Measurements from ENCODE around the gene GINS2. TPM values are rescaled to one million over a fixed set of nuclear protein-coding genes. Genes with fewer than 3 reads are reported as not detected.

Gene GINS2
- total and polyA plus RNA-seq, 2 of the 4 experiments (the other 2 are of a cell fraction) = 12.0 to 13.4 TPM

DNA sequence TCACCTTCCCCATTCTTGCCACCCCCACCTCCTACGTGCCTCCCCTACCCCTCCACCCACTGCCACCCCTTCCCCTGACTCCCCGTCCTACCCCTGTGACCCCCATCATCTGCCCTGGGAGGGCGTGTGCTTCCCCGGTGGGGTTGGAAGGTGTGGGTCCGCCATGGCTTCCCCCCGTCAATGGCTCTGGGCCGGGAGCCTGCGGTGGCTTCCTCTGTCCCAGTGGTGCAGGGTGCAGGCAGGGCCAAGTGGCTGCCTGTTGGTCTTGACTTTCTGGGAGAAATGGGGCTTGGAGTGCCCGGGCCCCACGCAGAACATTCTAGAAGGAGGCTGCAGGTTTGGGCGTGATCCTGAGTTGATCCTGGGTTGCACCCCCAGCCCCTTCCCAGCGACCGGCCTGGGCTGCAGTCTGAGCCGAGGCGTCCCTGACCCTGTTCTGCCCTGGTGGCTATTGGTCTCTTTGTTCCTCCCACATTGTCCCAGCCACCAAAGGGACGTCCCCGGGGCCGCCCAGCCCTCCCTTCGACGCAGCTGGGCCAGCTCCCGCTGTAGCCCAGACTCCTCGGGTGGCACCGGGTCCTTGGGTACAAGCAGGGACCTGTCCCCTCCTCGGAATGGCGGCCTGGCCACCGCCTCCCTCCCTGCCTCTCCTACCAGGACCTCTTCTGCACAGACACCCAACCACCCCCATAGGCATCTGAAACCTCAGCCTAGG lies 49.9 kb downstream of the GINS2 start:
- H3K27ac ChIP-seq (ENCODE audit: insufficient read depth, low read length) = no peak overlapping the region
- H4K8ac ChIP-seq (ENCODE audit: low read depth in 2 of 2, low read length in 2 of 2) = no peak overlapping the region
- no peak overlapping the region for H4K5ac ChIP-seq (ENCODE audit: low read depth, low read length)
- H3K23ac ChIP-seq (ENCODE audit: low read depth, low read length) = no peak overlapping the region
- dilution Hi-C loops (cut with HindIII; ENCODE audit: low sequenced_read_pairs, unreplicated experiment) = no loop called here
- in situ Hi-C loops (cut with MboI; ENCODE audit: low sequenced_read_pairs) = no loop called here
- H2BK120ac ChIP-seq (ENCODE audit: low read depth, low read length) = no peak overlapping the region
- H3K18ac ChIP-seq (ENCODE audit: low read depth, low read length) = no peak overlapping the region
- H3K4me2 ChIP-seq (ENCODE audit: low read depth, low read length) = no peak overlapping the region
- no peak overlapping the region for H2AK9ac ChIP-seq (replicated peaks; ENCODE audit: low read depth, low read length, poor library complexity)
- no peak overlapping the region for H2AFZ ChIP-seq (replicated peaks; ENCODE audit: low read length, poor library complexity)
- CTCF ChIA-PET = no interaction called here
- H2AK5ac ChIP-seq (ENCODE audit: low read depth, low read length) = no peak overlapping the region
- POLR2A ChIA-PET (ENCODE audit: unreplicated experiment) = no interaction called here
- no peak overlapping the region for H3K9ac ChIP-seq (ENCODE audit: low read depth, low read length)
- peaks cover 12 to 35% of the 10 kb centered on the region in 2 experiments; a peak in 3 of 4 replicates for H3K79me1 ChIP-seq (ENCODE audit: low read depth in 1 of 2, low read length in 2 of 2)
- no peak for DNase-seq
- no peak overlapping the region for H2BK5ac ChIP-seq (ENCODE audit: low read depth, low read length, poor library complexity, severe bottlenecking)
- WGBS, 2 experiments (ENCODE audit: extremely low coverage in 2 of 2, insufficient read length in 1 of 2) = 100% methylated on average over 5 of the region's 26 CpGs; no CpG with 5 or more reads in 1 of the 2 experiments
- BruUV-seq (replicated peaks) = no TSS peak
- H3K9me3 ChIP-seq (ENCODE audit: control insufficient read depth, insufficient read depth, low read length) = no peaks in the 10 kb centered on the region
- H3K56ac ChIP-seq (ENCODE audit: extremely low read depth, insufficient read depth, low read length) = no peak overlapping the region
- peaks cover 8% of the 10 kb centered on the region; the same call in 1 of the 2 replicates for H3K36me3 ChIP-seq (ENCODE audit: control insufficient read depth, insufficient read depth, low read length)
- H3K14ac ChIP-seq (replicated peaks; ENCODE audit: low read depth, low read length) = no peak overlapping the region
- TF ChIP-seq MAFK (IDR thresholded peaks at IDR 0.05; ENCODE audit: low read depth, low read length) (no peak), BHLHE40 (IDR thresholded peaks at IDR 0.05; ENCODE audit: low read depth, low read length) (no peak), FOS (IDR thresholded peaks at IDR 0.05; ENCODE audit: low read depth, low read length) (no peak), CHD1 (IDR thresholded peaks at IDR 0.05; ENCODE audit: low read depth, low read length) (no peak), RCOR1 (IDR thresholded peaks at IDR 0.05; ENCODE audit: insufficient replicate concordance, low read length) (no peak), SMC3 (IDR thresholded peaks at IDR 0.05; ENCODE audit: low read depth, low read length) (no peak), MXI1 (IDR thresholded peaks at IDR 0.05; ENCODE audit: borderline replicate concordance, low read depth, low read length) (no peak), RAD21 (IDR thresholded peaks at IDR 0.05; ENCODE audit: low read length) (no peak), RFX5 (IDR thresholded peaks at IDR 0.05; ENCODE audit: low read depth, low read length) (no peak), POLR2A (IDR thresholded peaks at IDR 0.05; ENCODE audit: low read depth, low read length) (no peak), MAZ (IDR thresholded peaks at IDR 0.05; ENCODE audit: borderline replicate concordance, low read depth, low read length) (no peak), CEBPB (IDR thresholded peaks at IDR 0.05; ENCODE audit: low read depth, low read length) (no peak), NFE2L2 (IDR thresholded peaks at IDR 0.05; ENCODE audit: low read depth, low read length) (no peak)
- TF ChIP-seq, protein P1, sequence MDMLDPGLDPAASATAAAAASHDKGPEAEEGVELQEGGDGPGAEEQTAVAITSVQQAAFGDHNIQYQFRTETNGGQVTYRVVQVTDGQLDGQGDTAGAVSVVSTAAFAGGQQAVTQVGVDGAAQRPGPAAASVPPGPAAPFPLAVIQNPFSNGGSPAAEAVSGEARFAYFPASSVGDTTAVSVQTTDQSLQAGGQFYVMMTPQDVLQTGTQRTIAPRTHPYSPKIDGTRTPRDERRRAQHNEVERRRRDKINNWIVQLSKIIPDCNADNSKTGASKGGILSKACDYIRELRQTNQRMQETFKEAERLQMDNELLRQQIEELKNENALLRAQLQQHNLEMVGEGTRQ (IDR thresholded peaks at IDR 0.05; ENCODE audit: low read depth, low read length) = no peak
- TF ChIP-seq, protein P2, sequence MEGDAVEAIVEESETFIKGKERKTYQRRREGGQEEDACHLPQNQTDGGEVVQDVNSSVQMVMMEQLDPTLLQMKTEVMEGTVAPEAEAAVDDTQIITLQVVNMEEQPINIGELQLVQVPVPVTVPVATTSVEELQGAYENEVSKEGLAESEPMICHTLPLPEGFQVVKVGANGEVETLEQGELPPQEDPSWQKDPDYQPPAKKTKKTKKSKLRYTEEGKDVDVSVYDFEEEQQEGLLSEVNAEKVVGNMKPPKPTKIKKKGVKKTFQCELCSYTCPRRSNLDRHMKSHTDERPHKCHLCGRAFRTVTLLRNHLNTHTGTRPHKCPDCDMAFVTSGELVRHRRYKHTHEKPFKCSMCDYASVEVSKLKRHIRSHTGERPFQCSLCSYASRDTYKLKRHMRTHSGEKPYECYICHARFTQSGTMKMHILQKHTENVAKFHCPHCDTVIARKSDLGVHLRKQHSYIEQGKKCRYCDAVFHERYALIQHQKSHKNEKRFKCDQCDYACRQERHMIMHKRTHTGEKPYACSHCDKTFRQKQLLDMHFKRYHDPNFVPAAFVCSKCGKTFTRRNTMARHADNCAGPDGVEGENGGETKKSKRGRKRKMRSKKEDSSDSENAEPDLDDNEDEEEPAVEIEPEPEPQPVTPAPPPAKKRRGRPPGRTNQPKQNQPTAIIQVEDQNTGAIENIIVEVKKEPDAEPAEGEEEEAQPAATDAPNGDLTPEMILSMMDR (conservative IDR thresholded peaks at IDR 0.05; ENCODE audit: low read depth, low read length) = no peak
- TF ChIP-seq, protein P3, sequence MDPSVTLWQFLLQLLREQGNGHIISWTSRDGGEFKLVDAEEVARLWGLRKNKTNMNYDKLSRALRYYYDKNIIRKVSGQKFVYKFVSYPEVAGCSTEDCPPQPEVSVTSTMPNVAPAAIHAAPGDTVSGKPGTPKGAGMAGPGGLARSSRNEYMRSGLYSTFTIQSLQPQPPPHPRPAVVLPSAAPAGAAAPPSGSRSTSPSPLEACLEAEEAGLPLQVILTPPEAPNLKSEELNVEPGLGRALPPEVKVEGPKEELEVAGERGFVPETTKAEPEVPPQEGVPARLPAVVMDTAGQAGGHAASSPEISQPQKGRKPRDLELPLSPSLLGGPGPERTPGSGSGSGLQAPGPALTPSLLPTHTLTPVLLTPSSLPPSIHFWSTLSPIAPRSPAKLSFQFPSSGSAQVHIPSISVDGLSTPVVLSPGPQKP (IDR thresholded peaks at IDR 0.05; ENCODE audit: borderline replicate concordance, low read depth, low read length) = no peak
- no peak overlapping the region for H2BK15ac ChIP-seq (ENCODE audit: low read depth, low read length)
- H3K4me3 ChIP-seq (ENCODE audit: insufficient read depth, low read depth, low read length) = no peak overlapping the region
- peaks cover 97% of the 10 kb centered on the region for H4K20me1 ChIP-seq (ENCODE audit: insufficient read depth, low read length)
- peaks cover 2% of the 10 kb centered on the region; the same call in 1 of the 2 replicates for H3K4me1 ChIP-seq (ENCODE audit: control insufficient read depth, insufficient read depth, low read length)
- no peak overlapping the region for H4K91ac ChIP-seq (ENCODE audit: insufficient read depth, low read depth, low read length)
- no peak for ATAC-seq (ENCODE audit: low read depth)
- H3K9me1 ChIP-seq (ENCODE audit: insufficient read depth, low read length) = peaks cover 3% of the 10 kb centered on the region; the same call in 1 of the 2 replicates
- H3K4ac ChIP-seq (ENCODE audit: low read depth, low read length) = no peak overlapping the region
- H2BK20ac ChIP-seq (ENCODE audit: low read depth, low read length) = no peak overlapping the region
- intact Hi-C loops (cut with micrococcal nuclease) = no loop called here
- H3K27me3 ChIP-seq (ENCODE audit: control insufficient read depth, insufficient read depth, low read length) = no peaks in the 10 kb centered on the region
